H9 (cell line): ENCODE measurements around the gene LRRC27. TPM values are rescaled to one million over a fixed set of nuclear protein-coding genes. Genes with fewer than 3 reads are reported as not detected.

Source experiments
- DNase-seq: peaks from one replicate; pipeline ENCODE4 v3.0.0-alpha.2; 2017
- H2AFZ ChIP-seq: one replicate; pipeline ENCODE4 v1.6.1; 2013; ENCODE audit warnings: mild to moderate bottlenecking, low read length, control low read depth, moderate library complexity
- H2AK5ac ChIP-seq: 2 replicates; pipeline ENCODE4 v1.6.1; 2013; ENCODE audit warnings: low read length, control low read depth, mixed read lengths; ENCODE audit not compliant: insufficient read length
- H2BK120ac ChIP-seq: one replicate; pipeline ENCODE4 v1.6.1; 2013; ENCODE audit warnings: low read depth, mild to moderate bottlenecking, low read length, control low read depth, inconsistent platforms; ENCODE audit not compliant: poor library complexity, severe bottlenecking
- H2BK12ac ChIP-seq: 2 replicates; pipeline ENCODE4 v1.6.1; 2013; ENCODE audit warnings: low read length, control low read depth, mixed read lengths, low read depth; ENCODE audit not compliant: insufficient read length
- H2BK15ac ChIP-seq: 2 replicates; pipeline ENCODE4 v1.6.1; 2013; ENCODE audit warnings: low read depth, low read length, control low read depth
- H2BK20ac ChIP-seq: one replicate; pipeline ENCODE4 v1.6.1; 2013; ENCODE audit warnings: low read depth, mild to moderate bottlenecking, low read length, control low read depth, inconsistent platforms; ENCODE audit not compliant: poor library complexity, severe bottlenecking
- H2BK5ac ChIP-seq: 2 replicates; pipeline ENCODE4 v1.6.1; 2013; ENCODE audit warnings: low read length, control low read depth, mixed read lengths; ENCODE audit not compliant: insufficient read length
- H3K14ac ChIP-seq: 2 replicates; pipeline ENCODE4 v1.6.1; 2013; ENCODE audit warnings: low read length, control low read depth; ENCODE audit not compliant: insufficient read depth
- H3K18ac ChIP-seq: 2 replicates; pipeline ENCODE4 v1.6.1; 2013; ENCODE audit warnings: low read depth, mild to moderate bottlenecking, mixed read lengths, low read length, control low read depth; ENCODE audit not compliant: insufficient read length
- H3K23ac ChIP-seq: 2 replicates; pipeline ENCODE4 v1.6.1; 2013; ENCODE audit warnings: low read length, control low read depth, mixed read lengths, low read depth; ENCODE audit not compliant: insufficient read length
- H3K23me2 ChIP-seq: 2 replicates; pipeline ENCODE4 v1.6.1; 2013; ENCODE audit warnings: low read depth, mild to moderate bottlenecking, mixed read lengths, low read length, control low read depth; ENCODE audit not compliant: insufficient read length, poor library complexity, severe bottlenecking
- H3K27ac ChIP-seq: 2 replicates; pipeline ENCODE4 v1.5.1; 2013; ENCODE audit warnings: low read length, control low read depth, mixed read lengths, low read depth; ENCODE audit not compliant: insufficient read length
- H3K27me3 ChIP-seq: 2 replicates; pipeline ENCODE4 v1.6.1; 2013; ENCODE audit warnings: low read length, control low read depth, inconsistent platforms; ENCODE audit not compliant: insufficient read depth
- H3K4ac ChIP-seq: 2 replicates; pipeline ENCODE4 v1.6.1; 2013; ENCODE audit warnings: low read depth, mild to moderate bottlenecking, control low read depth, inconsistent platforms, low read length, moderate library complexity
- H3K4me1 ChIP-seq: 2 replicates; pipeline ENCODE4 v1.6.1; 2013; ENCODE audit warnings: low read length, control low read depth, inconsistent platforms; ENCODE audit not compliant: insufficient read depth
- H3K4me2 ChIP-seq: 2 replicates; pipeline ENCODE4 v1.6.1; 2013; ENCODE audit warnings: low read length, control low read depth, mixed read lengths; ENCODE audit not compliant: insufficient read length, insufficient read depth
- H3K56ac ChIP-seq: 2 replicates; pipeline ENCODE4 v1.6.1; 2013; ENCODE audit warnings: low read depth, mild to moderate bottlenecking, mixed read lengths, low read length, control low read depth; ENCODE audit not compliant: insufficient read length
- H3K79me1 ChIP-seq: 2 replicates; pipeline ENCODE4 v1.6.1; 2013; ENCODE audit warnings: low read depth, mild to moderate bottlenecking, moderate library complexity, low read length, control low read depth, inconsistent platforms; ENCODE audit not compliant: insufficient read depth, poor library complexity, severe bottlenecking
- H3K79me2 ChIP-seq: 2 replicates; pipeline ENCODE4 v1.6.1; 2013; ENCODE audit warnings: low read length, control low read depth, inconsistent platforms; ENCODE audit not compliant: insufficient read depth
- H3K9ac ChIP-seq: 2 replicates; pipeline ENCODE4 v1.6.1; 2013; ENCODE audit warnings: low read length, control low read depth, mixed read lengths; ENCODE audit not compliant: insufficient read length; ENCODE audit errors: extremely low read depth
- H3K9me3 ChIP-seq: one replicate; pipeline ENCODE4 v1.6.1; 2013; ENCODE audit warnings: low read depth, low read length, inconsistent platforms; ENCODE audit not compliant: control insufficient read depth
- H3T11ph ChIP-seq: one replicate; pipeline ENCODE4 v1.6.1; 2013; ENCODE audit warnings: mild to moderate bottlenecking, low read length, control low read depth, inconsistent platforms
- H4K20me1 ChIP-seq: one replicate; pipeline ENCODE4 v1.6.1; 2013; ENCODE audit not compliant: control insufficient read depth, insufficient read length, insufficient read depth
- H4K5ac ChIP-seq: 2 replicates; pipeline ENCODE4 v1.6.1; 2013; ENCODE audit warnings: low read depth, mild to moderate bottlenecking, mixed read lengths, low read length, control low read depth; ENCODE audit not compliant: insufficient read length
- H4K8ac ChIP-seq: replicated peaks from 2 replicates; pipeline ENCODE4 v1.6.1; 2013; ENCODE audit warnings: low read length, control low read depth, mixed read lengths, low read depth; ENCODE audit not compliant: insufficient read length
- H4K91ac ChIP-seq: 2 replicates; pipeline ENCODE4 v1.6.1; 2013; ENCODE audit warnings: low read depth, mild to moderate bottlenecking, moderate library complexity, mixed read lengths, low read length, control low read depth; ENCODE audit not compliant: insufficient read length
- H3K27ac Mint-ChIP-seq, 3 experiments: 2 replicates in 2 of 3; 3 replicates in 1 of 3; pipeline ENCODE4 v1.8.0; 2020 to 2021; ENCODE audit warnings: mixed read lengths in 3 of 3, mild to moderate bottlenecking in 1 of 3, moderate library complexity in 1 of 3
- H3K27me3 Mint-ChIP-seq: 2 replicates; pipeline ENCODE4 v1.8.0; 2021; ENCODE audit warnings: low read depth, mild to moderate bottlenecking, moderate library complexity, mixed read lengths
- H3K36me3 Mint-ChIP-seq, 3 experiments: 2 replicates in 2 of 3; 3 replicates in 1 of 3; pipeline ENCODE4 v1.8.0; 2020 to 2021; ENCODE audit warnings: low read depth in 3 of 3, mixed read lengths in 3 of 3; ENCODE audit not compliant: insufficient read depth in 1 of 3
- H3K4me1 Mint-ChIP-seq, 2 experiments: 2 replicates each; pipeline ENCODE4 v1.8.0; 2020; ENCODE audit warnings: mixed read lengths in 2 of 2
- H3K4me3 Mint-ChIP-seq, 2 experiments: 2 replicates in 1 of 2; 3 replicates in 1 of 2; pipeline ENCODE4 v1.8.0; 2020 to 2021; ENCODE audit warnings: mild to moderate bottlenecking in 2 of 2, mixed read lengths in 2 of 2, moderate library complexity in 1 of 2
- H3K9me3 Mint-ChIP-seq, 2 experiments: 2 replicates in 1 of 2; 3 replicates in 1 of 2; pipeline ENCODE4 v1.8.0; 2020; ENCODE audit warnings: mild to moderate bottlenecking in 2 of 2, mixed read lengths in 2 of 2, moderate library complexity in 1 of 2
- CTCF ChIP-seq: fragments of 200-600 bp; sonication (generic); conservative IDR thresholded peaks from 3 replicates; pipeline ENCODE4 v1.8.0; 2021; ENCODE audit warnings: antibody characterized with exemption, mild to moderate bottlenecking
- WGBS: extraction: QIAGEN DNeasy Blood & Tissue Kit; methylation state at CpG from one replicate; pipeline ENCODE4 v1.1.7; 2013; ENCODE audit warnings: missing lambda C conversion rate, low lambda C conversion rate, mixed read lengths; ENCODE audit not compliant: insufficient read length; ENCODE audit errors: extremely low coverage; 5-methylcytosine and 5-hydroxymethylcytosine counted together
- total RNA-seq: library from RNA; stranded (reverse); gene quantifications from 2 replicates; pipeline ENCODE4 v1.2.1, GENCODE V29; 2021

Gene LRRC27
- total RNA-seq, 1 experiment from 2014 or later = 2.7 TPM

- Histone ChIP-seq H2AFZ (no peak overlapping the region), H3K27ac (no peak overlapping the region), H2BK20ac (no peak overlapping the region), H3K9ac (no peak overlapping the region), H3T11ph (no peak overlapping the region), H3K79me1 (no peaks in the 10 kb centered on the region), H4K91ac (no peak overlapping the region), H4K8ac (no peak overlapping the region), H3K23me2 (peaks cover 7% of the 10 kb centered on the region), H3K9me3 (no peaks in the 10 kb centered on the region), H2BK12ac (no peak overlapping the region), H2BK5ac (no peak overlapping the region), H3K23ac (no peak overlapping the region), H3K4me2 (no peak overlapping the region), H3K27me3 (no peaks in the 10 kb centered on the region), H3K4ac (no peak overlapping the region), H2BK15ac (no peak overlapping the region), H2BK120ac (no peak overlapping the region), H3K79me2 (no peaks in the 10 kb centered on the region), H3K56ac (no peak overlapping the region), H3K18ac (no peak overlapping the region), H3K14ac (no peak overlapping the region), H3K4me1 (no peaks in the 10 kb centered on the region; the same call in 1 of the 2 replicates), H4K5ac (no peak overlapping the region), H2AK5ac (no peak overlapping the region), H4K20me1 (no peaks in the 10 kb centered on the region)
- H3K9me3 Mint-ChIP-seq = peaks cover 8 to 9% of the 10 kb centered on the region in 2 experiments
- no CpG with 5 or more reads among the region's 80 CpGs for WGBS
- peaks cover 0 to 8% (median 7%) of the 10 kb centered on the region in 3 experiments; a peak in 3 of 7 replicates for H3K36me3 Mint-ChIP-seq
- no peak for DNase-seq
- peaks cover 13 to 20% of the 10 kb centered on the region in 2 experiments for H3K4me1 Mint-ChIP-seq
- H3K27me3 Mint-ChIP-seq = peaks cover 16% of the 10 kb centered on the region
- TF ChIP-seq CTCF = peak; percentile 31; the same call in 2 of the 3 replicates
- no peak overlapping the region for H3K4me3 Mint-ChIP-seq
- no peak overlapping the region for H3K27ac Mint-ChIP-seq
Measured at GRCh38 chr10:132396494-132397035, 64.6 kb downstream of the LRRC27 start.
